Subcutaneous abdominal adipose tissue (tissue), 5 donors: ENCODE data around the gene B4GALT2.

Source experiments
- H3K27ac ChIP-seq: one replicate; pipeline ENCODE4 v1.7.0; 2013; ENCODE audit warnings: low read depth, mild to moderate bottlenecking, inconsistent platforms, low read length, moderate library complexity
- H3K27me3 ChIP-seq, 5 donors: one replicate each; pipeline ENCODE4 v1.7.0; 2013; ENCODE audit warnings: low read length in 5 of 5, inconsistent platforms in 1 of 5; ENCODE audit not compliant: control insufficient read depth in 5 of 5, insufficient read depth in 4 of 5
- H3K36me3 ChIP-seq, 5 donors: one replicate each; pipeline ENCODE4 v1.7.0; 2013; ENCODE audit warnings: low read length in 5 of 5; ENCODE audit not compliant: control insufficient read depth in 5 of 5, insufficient read depth in 5 of 5
- H3K4me1 ChIP-seq, 5 donors: one replicate each; pipeline ENCODE4 v1.7.0; 2013; ENCODE audit warnings: low read length in 5 of 5, mild to moderate bottlenecking in 3 of 5, moderate library complexity in 1 of 5; ENCODE audit not compliant: control insufficient read depth in 5 of 5, insufficient read depth in 5 of 5
- H3K4me3 ChIP-seq, 5 donors: one replicate each; pipeline ENCODE4 v1.7.0; 2013; ENCODE audit warnings: low read length in 5 of 5, low read depth in 1 of 5
- H3K9ac ChIP-seq, 5 donors: one replicate each; pipeline ENCODE4 v1.7.0; 2013; ENCODE audit warnings: low read length in 5 of 5, mild to moderate bottlenecking in 4 of 5, moderate library complexity in 3 of 5
- H3K9me3 ChIP-seq, 5 donors: one replicate each; pipeline ENCODE4 v1.7.0; 2013; ENCODE audit warnings: low read length in 5 of 5; ENCODE audit not compliant: control insufficient read depth in 5 of 5
- donor health status: healthy.
- donor health status: healthy.
- donor health status: healthy.
- donor health status: healthy.
- donor health status: healthy.

B4GALT2 gene

GRCh38 chr1:43956234-43956633 lies 22.8 kb upstream of the B4GALT2 start:
- no peaks in the 10 kb centered on the region for H3K9me3 ChIP-seq
- H3K36me3 ChIP-seq, result peaks cover 0 to 55% (median 51%) of the 10 kb centered on the region in 5 donors
- H3K27me3 ChIP-seq, result no peaks in the 10 kb centered on the region
- H3K9ac ChIP-seq, result no peak overlapping the region
- no peak overlapping the region for H3K4me3 ChIP-seq
- no peak overlapping the region for H3K27ac ChIP-seq
- H3K4me1 ChIP-seq, result no peaks in the 10 kb centered on the region

- Histone ChIP-seq H3K9ac (no peak overlapping the region), H3K9me3 (no peaks in the 10 kb centered on the region), H3K27ac (no peak overlapping the region), H3K27me3 (no peaks in the 10 kb centered on the region), H3K4me1 (no peaks in the 10 kb centered on the region), H3K36me3 (peaks cover 0 to 68% (median 63%) of the 10 kb centered on the region in 5 donors), H3K4me3 (no peak overlapping the region)
Measured at GRCh38 chr1:43957407-43958040, 21.5 kb upstream of the B4GALT2 start.

- Histone ChIP-seq H3K4me1 (no peaks in the 10 kb centered on the region), H3K27ac (no peak overlapping the region), H3K36me3 (peaks cover 0 to 77% (median 74%) of the 10 kb centered on the region in 5 donors), H3K4me3 (no peak overlapping the region), H3K9ac (no peak overlapping the region), H3K9me3 (no peaks in the 10 kb centered on the region), H3K27me3 (no peaks in the 10 kb centered on the region)
Measured at GRCh38 chr1:43958351-43959255, 20.4 kb upstream of the B4GALT2 start.

GRCh38 chr1:43960798-43961197 lies 18.2 kb upstream of the B4GALT2 start:
- Histone ChIP-seq H3K27me3 (no peaks in the 10 kb centered on the region), H3K27ac (no peak overlapping the region), H3K4me3 (no peak overlapping the region), H3K9me3 (no peaks in the 10 kb centered on the region), H3K4me1 (no peaks in the 10 kb centered on the region), H3K36me3 (peaks cover 0 to 92% (median 80%) of the 10 kb centered on the region in 5 donors), H3K9ac (no peak overlapping the region)

- Histone ChIP-seq H3K36me3 (peaks cover 0 to 94% (median 82%) of the 10 kb centered on the region in 5 donors), H3K9me3 (no peaks in the 10 kb centered on the region), H3K9ac (no peak overlapping the region), H3K4me3 (no peak overlapping the region), H3K4me1 (no peaks in the 10 kb centered on the region), H3K27ac (no peak overlapping the region), H3K27me3 (no peaks in the 10 kb centered on the region)
Measured at GRCh38 chr1:43961692-43962091, 17.3 kb upstream of the B4GALT2 start.

- Histone ChIP-seq H3K36me3 (peaks cover 0 to 94% (median 78%) of the 10 kb centered on the region in 5 donors), H3K27ac (no peak overlapping the region), H3K9ac (no peak overlapping the region), H3K9me3 (no peaks in the 10 kb centered on the region), H3K27me3 (no peaks in the 10 kb centered on the region), H3K4me1 (no peaks in the 10 kb centered on the region), H3K4me3 (no peak overlapping the region)
Measured at GRCh38 chr1:43962324-43962723, 16.7 kb upstream of the B4GALT2 start.

- H3K36me3 ChIP-seq, result peaks cover 0 to 93% (median 76%) of the 10 kb centered on the region in 5 donors
- no peaks in the 10 kb centered on the region for H3K4me1 ChIP-seq
- no peak overlapping the region for H3K9ac ChIP-seq
- no peak overlapping the region for H3K4me3 ChIP-seq
- H3K9me3 ChIP-seq, result no peaks in the 10 kb centered on the region
- H3K27me3 ChIP-seq, result no peaks in the 10 kb centered on the region
- no peak overlapping the region for H3K27ac ChIP-seq
Measured at GRCh38 chr1:43963006-43963405, 16.0 kb upstream of the B4GALT2 start.

- Histone ChIP-seq H3K27ac (no peak overlapping the region), H3K4me1 (no peaks in the 10 kb centered on the region), H3K9me3 (no peaks in the 10 kb centered on the region), H3K9ac (no peak overlapping the region), H3K36me3 (peaks cover 0 to 85% (median 67%) of the 10 kb centered on the region in 5 donors), H3K4me3 (no peak overlapping the region), H3K27me3 (no peaks in the 10 kb centered on the region)
Measured at GRCh38 chr1:43963890-43964289, 15.1 kb upstream of the B4GALT2 start.

- peaks cover 0 to 70% (median 54%) of the 10 kb centered on the region in 5 donors for H3K36me3 ChIP-seq
- peaks cover under 1 to 9% (median 9%) of the 10 kb centered on the region in 5 donors for H3K4me1 ChIP-seq
- H3K27ac ChIP-seq, result no peak overlapping the region
- no peak overlapping the region for H3K9ac ChIP-seq
- H3K4me3 ChIP-seq, result no peak overlapping the region
- no peaks in the 10 kb centered on the region for H3K27me3 ChIP-seq
- H3K9me3 ChIP-seq, result no peaks in the 10 kb centered on the region
Measured at GRCh38 chr1:43965316-43965715, 13.7 kb upstream of the B4GALT2 start.

- peaks cover 2 to 20% (median 16%) of the 10 kb centered on the region in 5 donors for H3K4me1 ChIP-seq
- no peaks in the 10 kb centered on the region for H3K9me3 ChIP-seq
- peaks cover 0 to 56% (median 31%) of the 10 kb centered on the region in 5 donors for H3K36me3 ChIP-seq
- H3K27ac ChIP-seq, result no peak overlapping the region
- no peak overlapping the region for H3K9ac ChIP-seq
- H3K27me3 ChIP-seq, result no peaks in the 10 kb centered on the region
- no peak overlapping the region for H3K4me3 ChIP-seq
Measured at GRCh38 chr1:43968348-43968948, 10.6 kb upstream of the B4GALT2 start.
